Mesendoderm (in vitro differentiated cells): ENCODE results near the gene MRGPRX4.
A peak's percentile ranks its signal among the peaks of the same experiment; 100 is the strongest.
"Not testable (repeated sequence)": the region's sequence is repeated elsewhere in the genome, so short reads cannot be mapped to it uniquely, and the experiment has no call there.

Source experiments
- DNase-seq: peaks from one replicate; pipeline ENCODE4 v3.0.0; 2013
- H2AK5ac ChIP-seq: 2 replicates; pipeline ENCODE4 v1.6.1; 2013; ENCODE audit warnings: low read length, inconsistent platforms
- H2BK120ac ChIP-seq: 2 replicates; pipeline ENCODE4 v1.6.1; 2013; ENCODE audit warnings: low read depth, mild to moderate bottlenecking, low read length, moderate library complexity, mixed read lengths
- H2BK15ac ChIP-seq: replicated peaks from 2 replicates; pipeline ENCODE4 v1.6.1; 2013; ENCODE audit warnings: low read depth, mild to moderate bottlenecking, moderate library complexity
- H2BK5ac ChIP-seq: 2 replicates; pipeline ENCODE4 v1.6.1; 2013; ENCODE audit warnings: low read length, inconsistent platforms
- H3K18ac ChIP-seq: 2 replicates; pipeline ENCODE4 v1.6.1; 2013; ENCODE audit warnings: mild to moderate bottlenecking, low read length, mixed read lengths
- H3K23ac ChIP-seq: one replicate; pipeline ENCODE4 v1.6.1; 2013; ENCODE audit warnings: low read length
- H3K27ac ChIP-seq: 2 replicates; pipeline ENCODE4 v1.5.1; 2013; ENCODE audit warnings: low read depth, mild to moderate bottlenecking, inconsistent platforms, low read length, moderate library complexity
- H3K27me3 ChIP-seq: 2 replicates; pipeline ENCODE4 v1.6.1; 2013; ENCODE audit warnings: low read length, control low read depth, mild to moderate bottlenecking, inconsistent platforms; ENCODE audit not compliant: insufficient read depth, poor library complexity
- H3K36me3 ChIP-seq: 2 replicates; pipeline ENCODE4 v1.6.1; 2013; ENCODE audit warnings: low read length, inconsistent platforms; ENCODE audit not compliant: control insufficient read depth, insufficient read depth
- H3K4ac ChIP-seq: one replicate; pipeline ENCODE4 v1.6.1; 2013; ENCODE audit warnings: low read depth, mild to moderate bottlenecking, low read length, moderate library complexity
- H3K4me1 ChIP-seq: 2 replicates; pipeline ENCODE4 v1.6.1; 2013; ENCODE audit warnings: low read depth, low read length, inconsistent platforms; ENCODE audit not compliant: control insufficient read depth
- H3K4me2 ChIP-seq: 2 replicates; pipeline ENCODE4 v1.6.1; 2013; ENCODE audit warnings: low read length
- H3K4me3 ChIP-seq: 2 replicates; pipeline ENCODE4 v1.5.1; 2013; ENCODE audit warnings: mild to moderate bottlenecking, low read length
- H3K56ac ChIP-seq: one replicate; pipeline ENCODE4 v1.6.1; 2013; ENCODE audit warnings: low read length
- H3K79me1 ChIP-seq: 2 replicates; pipeline ENCODE4 v1.6.1; 2013; ENCODE audit warnings: low read length, inconsistent platforms
- H3K79me2 ChIP-seq: 2 replicates; pipeline ENCODE4 v1.6.1; 2013; ENCODE audit warnings: mild to moderate bottlenecking, low read length; ENCODE audit not compliant: control insufficient read depth, insufficient read depth
- H3K9ac ChIP-seq: 2 replicates; pipeline ENCODE4 v1.6.1; 2013; ENCODE audit warnings: low read length, inconsistent platforms
- H4K5ac ChIP-seq: one replicate; pipeline ENCODE4 v1.6.1; 2013; ENCODE audit warnings: low read length
- H4K8ac ChIP-seq: one replicate; pipeline ENCODE4 v1.6.1; 2013; ENCODE audit warnings: low read depth, mild to moderate bottlenecking, control low read depth, low read length, moderate library complexity
- WGBS: extraction: QIAGEN DNeasy Blood & Tissue Kit; methylation state at CpG from one replicate; pipeline ENCODE4 v1.1.7; 2013; ENCODE audit warnings: low lambda C conversion rate, missing lambda C conversion rate; ENCODE audit not compliant: insufficient coverage; ENCODE audit errors: extremely low coverage; 5-methylcytosine and 5-hydroxymethylcytosine counted together

The MRGPRX4 gene

GRCh38 chr11:18196532-18196931 lies 23.9 kb downstream of the MRGPRX4 start:
- H3K18ac ChIP-seq = no peak overlapping the region
- no peak overlapping the region for H3K27ac ChIP-seq
- no peak overlapping the region for H3K4ac ChIP-seq
- no peak overlapping the region for H4K5ac ChIP-seq
- H3K36me3 ChIP-seq = no peaks in the 10 kb centered on the region
- H2BK15ac ChIP-seq = no peak overlapping the region
- no peaks in the 10 kb centered on the region for H3K27me3 ChIP-seq
- H3K79me2 ChIP-seq = no peaks in the 10 kb centered on the region
- no peaks in the 10 kb centered on the region for H3K4me1 ChIP-seq
- no peak overlapping the region for H4K8ac ChIP-seq
- H3K23ac ChIP-seq = no peak overlapping the region
- WGBS = no CpG with 5 or more reads among the region's 2 CpGs
- no peak overlapping the region for H3K4me2 ChIP-seq
- no peak overlapping the region for H3K9ac ChIP-seq
- no peak overlapping the region for H3K4me3 ChIP-seq
- no peaks in the 10 kb centered on the region for H3K79me1 ChIP-seq
- no peak overlapping the region for H3K56ac ChIP-seq
- no peak overlapping the region for H2AK5ac ChIP-seq
- no peak overlapping the region for H2BK5ac ChIP-seq
- no peak overlapping the region for H2BK120ac ChIP-seq
- DNase-seq = no peak

GRCh38 chr11:18197738-18198137 lies 25.1 kb downstream of the MRGPRX4 start:
- not testable (repeated sequence) for H3K79me1 ChIP-seq, H3K23ac ChIP-seq, H4K8ac ChIP-seq, H3K4me2 ChIP-seq, H4K5ac ChIP-seq, H3K18ac ChIP-seq, H2AK5ac ChIP-seq, H2BK120ac ChIP-seq, H3K27ac ChIP-seq, H3K4ac ChIP-seq, H3K9ac ChIP-seq, H3K79me2 ChIP-seq, H3K27me3 ChIP-seq, H3K4me3 ChIP-seq, H2BK15ac ChIP-seq, H2BK5ac ChIP-seq, H3K56ac ChIP-seq, H3K4me1 ChIP-seq, DNase-seq, H3K36me3 ChIP-seq
- no CpG with 5 or more reads among the region's 3 CpGs for WGBS

- H3K4me3 ChIP-seq = no peak overlapping the region
- no peak overlapping the region for H3K4me2 ChIP-seq
- H3K23ac ChIP-seq = no peak overlapping the region
- H3K36me3 ChIP-seq = no peaks in the 10 kb centered on the region
- no peaks in the 10 kb centered on the region for H3K79me1 ChIP-seq
- no peak overlapping the region for H4K8ac ChIP-seq
- H2AK5ac ChIP-seq = no peak overlapping the region
- H3K18ac ChIP-seq = no peak overlapping the region
- H4K5ac ChIP-seq = no peak overlapping the region
- no peaks in the 10 kb centered on the region for H3K4me1 ChIP-seq
- H3K27ac ChIP-seq = no peak overlapping the region
- no CpG with 5 or more reads among the region's 6 CpGs for WGBS
- H2BK120ac ChIP-seq = no peak overlapping the region
- H3K56ac ChIP-seq = no peak overlapping the region
- H3K27me3 ChIP-seq = no peaks in the 10 kb centered on the region
- H3K79me2 ChIP-seq = no peaks in the 10 kb centered on the region
- DNase-seq = peak; percentile 78
- no peak overlapping the region for H3K4ac ChIP-seq
- H2BK5ac ChIP-seq = no peak overlapping the region
- no peak overlapping the region for H3K9ac ChIP-seq
- H2BK15ac ChIP-seq = no peak overlapping the region
These were observed 31.1 kb downstream of the MRGPRX4 start for GRCh38 chr11:18203723-18204122.

DNA sequence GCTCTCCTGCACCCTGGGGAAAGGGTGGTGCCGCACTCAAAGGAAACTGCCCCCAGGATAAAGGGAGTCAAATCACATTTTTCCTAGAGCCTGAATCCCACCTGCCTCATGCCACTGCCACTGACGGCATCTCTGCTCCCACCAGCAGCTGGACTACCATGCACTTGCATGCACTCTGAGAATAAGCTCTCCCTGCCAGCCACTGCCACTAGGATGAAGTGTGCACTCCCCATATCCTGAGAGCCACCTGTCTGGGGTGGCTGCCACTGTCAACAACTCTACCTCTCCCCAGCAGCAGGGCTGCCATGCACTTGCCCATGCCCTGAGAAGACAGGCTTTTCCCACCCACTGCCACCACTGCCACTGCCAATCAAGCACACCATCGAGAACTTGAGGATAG lies 31.6 kb downstream of the MRGPRX4 start:
- no peak overlapping the region for H2BK5ac ChIP-seq
- H3K56ac ChIP-seq = no peak overlapping the region
- no peak for DNase-seq
- H3K4me2 ChIP-seq = no peak overlapping the region
- WGBS = no CpG with 5 or more reads among the region's 3 CpGs
- no peak overlapping the region for H3K18ac ChIP-seq
- H4K5ac ChIP-seq = no peak overlapping the region
- H3K9ac ChIP-seq = no peak overlapping the region
- no peak overlapping the region for H4K8ac ChIP-seq
- no peak overlapping the region for H3K27ac ChIP-seq
- no peak overlapping the region for H3K4me3 ChIP-seq
- H2AK5ac ChIP-seq = no peak overlapping the region
- no peaks in the 10 kb centered on the region for H3K79me1 ChIP-seq
- no peaks in the 10 kb centered on the region for H3K4me1 ChIP-seq
- H3K27me3 ChIP-seq = no peaks in the 10 kb centered on the region
- H3K23ac ChIP-seq = no peak overlapping the region
- H3K36me3 ChIP-seq = no peaks in the 10 kb centered on the region
- no peaks in the 10 kb centered on the region for H3K79me2 ChIP-seq
- no peak overlapping the region for H3K4ac ChIP-seq
- no peak overlapping the region for H2BK15ac ChIP-seq
- no peak overlapping the region for H2BK120ac ChIP-seq

DNA sequence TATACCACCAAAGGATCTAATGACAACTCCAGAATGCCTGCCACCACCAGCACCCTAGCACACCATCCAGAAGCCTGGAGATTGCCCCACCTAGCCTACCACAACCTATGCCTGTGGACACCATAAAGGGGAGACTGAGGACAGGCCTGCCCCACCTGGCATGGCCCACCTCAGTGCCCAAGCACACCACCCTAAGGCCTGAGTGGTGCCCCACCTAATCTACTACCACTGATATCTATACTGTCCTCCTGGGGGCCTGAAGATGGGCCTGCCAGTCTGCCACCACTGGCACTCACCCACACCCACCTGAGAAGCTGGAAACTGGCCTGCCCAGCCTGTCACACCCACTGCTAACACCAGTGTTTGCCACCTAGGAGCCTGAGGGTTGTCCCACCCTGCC lies 32.1 kb downstream of the MRGPRX4 start:
- no peak overlapping the region for H3K9ac ChIP-seq
- H3K4me2 ChIP-seq = no peak overlapping the region
- no peak overlapping the region for H3K4me3 ChIP-seq
- H3K27ac ChIP-seq = no peak overlapping the region
- no peak for DNase-seq
- H4K5ac ChIP-seq = no peak overlapping the region
- H2BK5ac ChIP-seq = no peak overlapping the region
- H3K27me3 ChIP-seq = no peaks in the 10 kb centered on the region
- H2BK120ac ChIP-seq = no peak overlapping the region
- no peaks in the 10 kb centered on the region for H3K79me2 ChIP-seq
- H2BK15ac ChIP-seq = no peak overlapping the region
- H3K18ac ChIP-seq = no peak overlapping the region
- no peak overlapping the region for H2AK5ac ChIP-seq
- no peak overlapping the region for H3K23ac ChIP-seq
- no peak overlapping the region for H3K4ac ChIP-seq
- no peaks in the 10 kb centered on the region for H3K36me3 ChIP-seq
- no peaks in the 10 kb centered on the region for H3K4me1 ChIP-seq
- H3K56ac ChIP-seq = no peak overlapping the region
- H3K79me1 ChIP-seq = no peaks in the 10 kb centered on the region
- no peak overlapping the region for H4K8ac ChIP-seq

DNA sequence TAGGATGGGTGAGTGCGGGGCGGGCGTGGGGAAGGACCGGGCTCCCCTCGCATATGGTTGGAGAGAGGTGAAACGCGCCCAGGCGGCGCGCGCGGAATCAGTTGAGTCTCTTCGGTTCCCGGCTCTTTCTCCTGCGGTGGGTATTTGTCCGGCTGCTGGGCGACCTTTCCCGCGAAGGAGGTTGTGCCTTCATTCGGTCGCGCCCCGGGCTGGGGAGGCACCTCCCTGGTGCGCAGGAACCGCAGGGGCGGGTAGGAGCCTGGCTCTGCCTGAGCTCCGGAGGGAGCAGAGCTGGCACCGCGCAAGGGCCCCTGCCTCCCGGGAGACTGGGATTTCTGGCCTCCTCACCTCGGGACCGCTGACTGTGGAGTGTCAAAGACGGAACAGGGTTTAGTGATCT lies 36.4 kb downstream of the MRGPRX4 start:
- no peak overlapping the region for H4K5ac ChIP-seq
- no peak overlapping the region for H3K18ac ChIP-seq
- no peaks in the 10 kb centered on the region for H3K4me1 ChIP-seq
- DNase-seq = no peak
- no peak overlapping the region for H2BK120ac ChIP-seq
- H3K56ac ChIP-seq = no peak overlapping the region
- no peak overlapping the region for H3K4ac ChIP-seq
- no peak overlapping the region for H3K4me3 ChIP-seq
- no peaks in the 10 kb centered on the region for H3K27me3 ChIP-seq
- H2AK5ac ChIP-seq = no peak overlapping the region
- H4K8ac ChIP-seq = no peak overlapping the region
- no peaks in the 10 kb centered on the region for H3K79me2 ChIP-seq
- no peaks in the 10 kb centered on the region for H3K79me1 ChIP-seq
- no peak overlapping the region for H3K9ac ChIP-seq
- H2BK15ac ChIP-seq = no peak overlapping the region
- H3K36me3 ChIP-seq = no peaks in the 10 kb centered on the region
- no peak overlapping the region for H3K4me2 ChIP-seq
- H2BK5ac ChIP-seq = no peak overlapping the region
- no CpG with 5 or more reads among the region's 33 CpGs for WGBS
- no peak overlapping the region for H3K23ac ChIP-seq
- no peak overlapping the region for H3K27ac ChIP-seq
